ENCODE results near the gene OR2A1.
"Not testable (repeated sequence)": the region's sequence is repeated elsewhere in the genome, so short reads cannot be mapped to it uniquely, and the experiment has no call there.

- not testable (repeated sequence) for TF ChIP-seq CTCF (IDR thresholded peaks at IDR 0.05); ZFX (IDR thresholded peaks at IDR 0.05; ENCODE audit: borderline replicate concordance)
These were observed 36.4 kb downstream of the OR2A1 start for GRCh38 chr7:144348625-144349024.
